Trophoblast cell (in vitro differentiated cells and primary cell): Measurements from ENCODE around the gene GRIN2C.
A peak's percentile ranks its signal among the peaks of the same experiment; 100 is the strongest.

Source experiments
- DNase-seq, 2 donors: peaks; one replicate each; pipeline ENCODE4 v3.0.0-alpha.2; 2016
- H2AFZ ChIP-seq: 2 replicates; pipeline ENCODE4 v1.6.1; 2013; ENCODE audit warnings: low read length, moderate library complexity, mild to moderate bottlenecking; ENCODE audit not compliant: insufficient read depth, poor library complexity
- H2AK5ac ChIP-seq: 2 replicates; pipeline ENCODE4 v1.6.1; 2013; ENCODE audit warnings: mild to moderate bottlenecking, low read length
- H2BK120ac ChIP-seq: 2 replicates; pipeline ENCODE4 v1.6.1; 2013; ENCODE audit warnings: low read length, mild to moderate bottlenecking, moderate library complexity; ENCODE audit not compliant: insufficient read depth, poor library complexity
- H2BK12ac ChIP-seq: 2 replicates; pipeline ENCODE4 v1.6.1; 2013; ENCODE audit warnings: mild to moderate bottlenecking, low read length, moderate library complexity
- H2BK5ac ChIP-seq: 2 replicates; pipeline ENCODE4 v1.6.1; 2013; ENCODE audit warnings: low read length, low read depth, moderate library complexity, mild to moderate bottlenecking; ENCODE audit not compliant: poor library complexity
- H3K14ac ChIP-seq: 2 replicates; pipeline ENCODE4 v1.6.1; 2013; ENCODE audit warnings: mild to moderate bottlenecking, low read length
- H3K18ac ChIP-seq: 2 replicates; pipeline ENCODE4 v1.6.1; 2013; ENCODE audit warnings: mild to moderate bottlenecking, low read length
- H3K23ac ChIP-seq: 2 replicates; pipeline ENCODE4 v1.6.1; 2013; ENCODE audit warnings: low read length
- H3K27ac ChIP-seq: 2 replicates; pipeline ENCODE4 v1.5.1; 2013; ENCODE audit warnings: low read depth, mild to moderate bottlenecking, inconsistent platforms, low read length, moderate library complexity
- H3K27me3 ChIP-seq: 2 replicates; pipeline ENCODE4 v1.6.1; 2013; ENCODE audit warnings: inconsistent platforms, mild to moderate bottlenecking, low read length, moderate library complexity; ENCODE audit not compliant: insufficient read depth
- H3K36me3 ChIP-seq, 2 experiments: 1 replicate in 1 of 2; 2 replicates in 1 of 2; pipeline ENCODE4 v1.6.1; 2013; ENCODE audit warnings: low read length in 2 of 2, mild to moderate bottlenecking in 2 of 2, moderate library complexity in 1 of 2; ENCODE audit not compliant: insufficient read depth in 2 of 2, control insufficient read depth in 1 of 2
- H3K4ac ChIP-seq: 2 replicates; pipeline ENCODE4 v1.6.1; 2013; ENCODE audit warnings: low read depth, mild to moderate bottlenecking, low read length, moderate library complexity
- H3K4me1 ChIP-seq, 2 experiments: 1 replicate in 1 of 2; 2 replicates in 1 of 2; pipeline ENCODE4 v1.6.1; 2013; ENCODE audit warnings: low read length in 2 of 2, mild to moderate bottlenecking in 2 of 2, moderate library complexity in 1 of 2; ENCODE audit not compliant: insufficient read depth in 2 of 2, control insufficient read depth in 1 of 2
- H3K4me2 ChIP-seq: 2 replicates; pipeline ENCODE4 v1.6.1; 2013; ENCODE audit warnings: inconsistent platforms, mild to moderate bottlenecking, low read length, moderate library complexity
- H3K4me3 ChIP-seq: 2 replicates; pipeline ENCODE4 v1.5.1; 2013; ENCODE audit warnings: mild to moderate bottlenecking, low read depth, low read length, inconsistent platforms
- H3K79me1 ChIP-seq: one replicate; pipeline ENCODE4 v1.6.1; 2013; ENCODE audit warnings: low read length
- H3K79me2 ChIP-seq: 2 replicates; pipeline ENCODE4 v1.6.1; 2013; ENCODE audit warnings: low read length, mild to moderate bottlenecking; ENCODE audit not compliant: control insufficient read depth, insufficient read depth, poor library complexity
- H3K9ac ChIP-seq: 2 replicates; pipeline ENCODE4 v1.6.1; 2013; ENCODE audit warnings: mild to moderate bottlenecking, low read length
- H3K9me3 ChIP-seq: 2 replicates; pipeline ENCODE4 v1.6.1; 2013; ENCODE audit warnings: low read depth, mild to moderate bottlenecking, control low read depth, inconsistent platforms, low read length; ENCODE audit not compliant: insufficient read depth
- H4K12ac ChIP-seq: 2 replicates; pipeline ENCODE4 v1.6.1; 2013; ENCODE audit warnings: low read depth, mild to moderate bottlenecking, low read length, moderate library complexity
- H4K8ac ChIP-seq: 2 replicates; pipeline ENCODE4 v1.6.1; 2013; ENCODE audit warnings: low read depth, mild to moderate bottlenecking, low read length, moderate library complexity
- H4K91ac ChIP-seq: one replicate; pipeline ENCODE4 v1.6.1; 2013; ENCODE audit warnings: low read depth, mild to moderate bottlenecking, low read length, moderate library complexity
- WGBS: extraction: QIAGEN DNeasy Blood & Tissue Kit; methylation state at CpG from one replicate; pipeline ENCODE4 v1.1.7; 2013; ENCODE audit warnings: missing lambda C conversion rate; ENCODE audit not compliant: insufficient read length, insufficient coverage; ENCODE audit errors: extremely low coverage; 5-methylcytosine and 5-hydroxymethylcytosine counted together

GRIN2C gene

GRCh38 chr17:74857191-74857590, 2.5 kb downstream of the GRIN2C start:
- no peak overlapping the region for H3K18ac ChIP-seq
- H3K79me2 ChIP-seq = no peaks in the 10 kb centered on the region
- WGBS = 100% methylated on average over 1 of the region's 4 CpGs

GRCh38 chr17:74856112-74856511, 3.6 kb downstream of the GRIN2C start:
- Histone ChIP-seq H3K4me2 (no peak overlapping the region), H3K4me1 (peaks cover 0 to 5% of the 10 kb centered on the region in 2 experiments), H3K14ac (no peak overlapping the region), H2AFZ (no peak overlapping the region), H3K79me1 (no peaks in the 10 kb centered on the region), H3K9me3 (peaks cover 18% of the 10 kb centered on the region), H2BK120ac (no peak overlapping the region), H3K4me3 (no peak overlapping the region), H2BK5ac (no peak overlapping the region), H3K27me3 (peaks cover 52% of the 10 kb centered on the region), H2BK12ac (no peak overlapping the region), H3K36me3 (no peaks in the 10 kb centered on the region), H3K23ac (no peak overlapping the region), H3K18ac (no peak overlapping the region), H4K91ac (no peak overlapping the region), H2AK5ac (no peak overlapping the region), H3K9ac (no peak overlapping the region), H4K12ac (no peak overlapping the region), H3K4ac (no peak overlapping the region), H3K79me2 (no peaks in the 10 kb centered on the region), H4K8ac (no peak overlapping the region), H3K27ac (no peak overlapping the region)
- WGBS = no CpG with 5 or more reads among the region's 7 CpGs
- no peak for DNase-seq

More at GRCh38 chr17:74857191-74857590, 2.5 kb downstream of the GRIN2C start:
- no peaks in the 10 kb centered on the region for H3K79me1 ChIP-seq
- H3K27ac ChIP-seq = no peak overlapping the region
- H2AK5ac ChIP-seq = no peak overlapping the region
- H4K12ac ChIP-seq = no peak overlapping the region
- no peak overlapping the region for H3K23ac ChIP-seq
- H3K27me3 ChIP-seq = peaks cover 58% of the 10 kb centered on the region
- no peak overlapping the region for H4K8ac ChIP-seq
- no peak overlapping the region for H3K4me3 ChIP-seq
- no peak overlapping the region for H2BK120ac ChIP-seq
- DNase-seq = no peak
- H2BK12ac ChIP-seq = no peak overlapping the region
- H3K4me1 ChIP-seq = peaks cover 5% of the 10 kb centered on the region in 2 experiments
- no peak overlapping the region for H4K91ac ChIP-seq
- H3K4me2 ChIP-seq = no peak overlapping the region
- H3K9me3 ChIP-seq = peaks cover 11% of the 10 kb centered on the region
- H3K4ac ChIP-seq = no peak overlapping the region
- H2AFZ ChIP-seq = no peak overlapping the region
- H3K9ac ChIP-seq = no peak overlapping the region
- H3K14ac ChIP-seq = no peak overlapping the region
- no peak overlapping the region for H2BK5ac ChIP-seq
- no peaks in the 10 kb centered on the region for H3K36me3 ChIP-seq

- Histone ChIP-seq H3K4ac (no peak overlapping the region), H3K27ac (no peak overlapping the region), H2AK5ac (no peak overlapping the region), H4K12ac (no peak overlapping the region), H3K18ac (no peak overlapping the region), H3K9ac (no peak overlapping the region), H3K27me3 (peaks cover 44% of the 10 kb centered on the region), H2BK120ac (no peak overlapping the region), H3K9me3 (peaks cover 14% of the 10 kb centered on the region), H3K79me2 (no peaks in the 10 kb centered on the region), H4K91ac (no peak overlapping the region), H3K14ac (no peak overlapping the region), H3K4me3 (no peak overlapping the region), H3K4me1 (peaks cover 0 to 5% of the 10 kb centered on the region in 2 experiments), H2BK12ac (no peak overlapping the region), H3K4me2 (no peak overlapping the region), H4K8ac (no peak overlapping the region), H2AFZ (no peak overlapping the region), H3K23ac (no peak overlapping the region), H3K79me1 (no peaks in the 10 kb centered on the region), H3K36me3 (no peaks in the 10 kb centered on the region), H2BK5ac (no peak overlapping the region)
- peak in 1 of 2 donors; percentile 9 for DNase-seq
- no CpG with 5 or more reads among the region's 4 CpGs for WGBS
Measured at GRCh38 chr17:74855323-74855722, 4.4 kb downstream of the GRIN2C start.

GRCh38 chr17:74854792-74855191, 4.9 kb downstream of the GRIN2C start:
- Histone ChIP-seq H4K12ac (no peak overlapping the region), H3K27ac (no peak overlapping the region), H3K4me1 (peaks cover 0 to 5% of the 10 kb centered on the region in 2 experiments), H3K4me2 (no peak overlapping the region), H2BK12ac (no peak overlapping the region), H2BK120ac (no peak overlapping the region), H2BK5ac (no peak overlapping the region), H3K27me3 (peaks cover 39% of the 10 kb centered on the region), H3K4ac (no peak overlapping the region), H3K14ac (no peak overlapping the region), H3K18ac (no peak overlapping the region), H3K36me3 (no peaks in the 10 kb centered on the region), H3K79me2 (no peaks in the 10 kb centered on the region), H3K9ac (no peak overlapping the region), H2AK5ac (no peak overlapping the region), H4K91ac (no peak overlapping the region), H3K23ac (no peak overlapping the region), H2AFZ (no peak overlapping the region), H3K9me3 (peaks cover 14% of the 10 kb centered on the region), H3K4me3 (no peak overlapping the region), H4K8ac (no peak overlapping the region), H3K79me1 (no peaks in the 10 kb centered on the region)
- WGBS = no CpG with 5 or more reads among the region's 17 CpGs
- DNase-seq = no peak
